ENCODE measurements around the gene GBA3. TPM values are rescaled to one million over a fixed set of nuclear protein-coding genes. Genes with fewer than 3 reads are reported as not detected.

GBA3 gene
- polyA plus RNA-seq, 1 donor from 2014 or later = not detected

DNA sequence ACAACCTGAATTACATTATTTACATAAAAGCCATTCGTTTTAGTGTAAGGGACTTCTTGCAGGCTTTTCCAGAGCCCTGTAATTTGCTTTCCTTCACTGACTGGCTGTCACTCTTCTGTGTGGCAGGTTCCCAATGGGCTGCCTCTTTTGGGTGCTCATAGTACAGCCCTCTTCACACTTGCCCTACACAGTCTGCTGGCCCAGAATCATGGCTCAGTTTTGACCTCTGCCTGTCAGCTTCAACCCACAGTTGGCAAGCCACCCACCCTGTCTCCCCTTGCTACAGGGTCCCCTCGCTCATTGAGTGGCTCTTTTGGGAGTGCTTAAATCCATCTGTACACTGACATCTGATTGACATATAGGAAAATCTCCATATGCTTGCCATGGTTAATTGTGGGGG is 97.9 kb downstream of the GBA3 start:
- Histone ChIP-seq H4K20me1 (ENCODE audit: insufficient read depth) (no peaks in the 10 kb centered on the region), H3K9me2 (ENCODE audit: insufficient read depth, low read length) (no peaks in the 10 kb centered on the region), H3F3A (ENCODE audit: insufficient read depth, low read length, poor library complexity, severe bottlenecking) (no peaks in the 10 kb centered on the region), H2AFZ (ENCODE audit: low read depth, low read length) (no peak overlapping the region), H3K36me3 (ENCODE audit: insufficient read depth, low read length) (no peaks in the 10 kb centered on the region), H3K79me2 (replicated peaks; ENCODE audit: insufficient read depth, low read length) (no peaks in the 10 kb centered on the region), H3K27ac (ENCODE audit: low read length) (no peak overlapping the region), H3K27me3 (ENCODE audit: insufficient read depth, low read depth, low read length) (no peaks in the 10 kb centered on the region), H3K9ac (ENCODE audit: low read length) (no peak overlapping the region), H3K9me3 (ENCODE audit: low read length) (no peaks in the 10 kb centered on the region), H3K4me3 (ENCODE audit: low read length) (no peak overlapping the region), H3K4me2 (ENCODE audit: low read length) (no peak overlapping the region)
- TF ChIP-seq TAF1 (IDR thresholded peaks at IDR 0.05; ENCODE audit: low read depth) = no peak

DNA sequence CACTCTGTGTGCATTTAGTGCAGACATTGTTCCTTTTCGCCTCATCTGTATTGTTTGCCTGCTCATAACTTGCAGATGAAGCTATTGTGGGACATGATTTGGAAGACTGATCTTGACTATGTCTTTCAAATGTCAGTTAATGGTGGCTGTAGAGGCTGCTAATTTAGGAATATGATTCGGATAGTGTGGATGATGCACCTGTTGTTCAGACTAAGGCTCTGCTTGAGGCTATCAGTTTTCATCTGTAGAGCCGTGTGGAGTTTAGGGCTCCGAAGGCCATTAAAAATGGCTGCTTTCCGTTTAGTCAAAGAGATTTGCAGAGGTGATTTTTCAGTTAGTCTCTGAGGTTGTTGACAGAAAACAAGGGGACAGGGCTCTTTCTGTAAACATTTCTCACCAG is 102.0 kb downstream of the GBA3 start:
- Histone ChIP-seq H3K27me3 (ENCODE audit: insufficient read depth, low read depth, low read length) (no peaks in the 10 kb centered on the region), H4K20me1 (ENCODE audit: insufficient read depth) (no peaks in the 10 kb centered on the region), H3K36me3 (ENCODE audit: insufficient read depth, low read length) (no peaks in the 10 kb centered on the region), H3K4me3 (ENCODE audit: low read length) (no peak overlapping the region), H3K79me2 (replicated peaks; ENCODE audit: insufficient read depth, low read length) (no peaks in the 10 kb centered on the region), H3K9ac (ENCODE audit: low read length) (no peak overlapping the region), H2AFZ (ENCODE audit: low read depth, low read length) (no peak overlapping the region), H3K4me2 (ENCODE audit: low read length) (no peak overlapping the region), H3K9me2 (ENCODE audit: insufficient read depth, low read length) (no peaks in the 10 kb centered on the region), H3K27ac (ENCODE audit: low read length) (no peak overlapping the region), H3K9me3 (ENCODE audit: low read length) (no peaks in the 10 kb centered on the region), H3F3A (ENCODE audit: insufficient read depth, low read length, poor library complexity, severe bottlenecking) (no peaks in the 10 kb centered on the region)
- TF ChIP-seq, protein P1, sequence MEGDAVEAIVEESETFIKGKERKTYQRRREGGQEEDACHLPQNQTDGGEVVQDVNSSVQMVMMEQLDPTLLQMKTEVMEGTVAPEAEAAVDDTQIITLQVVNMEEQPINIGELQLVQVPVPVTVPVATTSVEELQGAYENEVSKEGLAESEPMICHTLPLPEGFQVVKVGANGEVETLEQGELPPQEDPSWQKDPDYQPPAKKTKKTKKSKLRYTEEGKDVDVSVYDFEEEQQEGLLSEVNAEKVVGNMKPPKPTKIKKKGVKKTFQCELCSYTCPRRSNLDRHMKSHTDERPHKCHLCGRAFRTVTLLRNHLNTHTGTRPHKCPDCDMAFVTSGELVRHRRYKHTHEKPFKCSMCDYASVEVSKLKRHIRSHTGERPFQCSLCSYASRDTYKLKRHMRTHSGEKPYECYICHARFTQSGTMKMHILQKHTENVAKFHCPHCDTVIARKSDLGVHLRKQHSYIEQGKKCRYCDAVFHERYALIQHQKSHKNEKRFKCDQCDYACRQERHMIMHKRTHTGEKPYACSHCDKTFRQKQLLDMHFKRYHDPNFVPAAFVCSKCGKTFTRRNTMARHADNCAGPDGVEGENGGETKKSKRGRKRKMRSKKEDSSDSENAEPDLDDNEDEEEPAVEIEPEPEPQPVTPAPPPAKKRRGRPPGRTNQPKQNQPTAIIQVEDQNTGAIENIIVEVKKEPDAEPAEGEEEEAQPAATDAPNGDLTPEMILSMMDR (IDR thresholded peaks at IDR 0.05; ENCODE audit: poor library complexity, severe bottlenecking) = no peak
- TF ChIP-seq, protein P2, sequence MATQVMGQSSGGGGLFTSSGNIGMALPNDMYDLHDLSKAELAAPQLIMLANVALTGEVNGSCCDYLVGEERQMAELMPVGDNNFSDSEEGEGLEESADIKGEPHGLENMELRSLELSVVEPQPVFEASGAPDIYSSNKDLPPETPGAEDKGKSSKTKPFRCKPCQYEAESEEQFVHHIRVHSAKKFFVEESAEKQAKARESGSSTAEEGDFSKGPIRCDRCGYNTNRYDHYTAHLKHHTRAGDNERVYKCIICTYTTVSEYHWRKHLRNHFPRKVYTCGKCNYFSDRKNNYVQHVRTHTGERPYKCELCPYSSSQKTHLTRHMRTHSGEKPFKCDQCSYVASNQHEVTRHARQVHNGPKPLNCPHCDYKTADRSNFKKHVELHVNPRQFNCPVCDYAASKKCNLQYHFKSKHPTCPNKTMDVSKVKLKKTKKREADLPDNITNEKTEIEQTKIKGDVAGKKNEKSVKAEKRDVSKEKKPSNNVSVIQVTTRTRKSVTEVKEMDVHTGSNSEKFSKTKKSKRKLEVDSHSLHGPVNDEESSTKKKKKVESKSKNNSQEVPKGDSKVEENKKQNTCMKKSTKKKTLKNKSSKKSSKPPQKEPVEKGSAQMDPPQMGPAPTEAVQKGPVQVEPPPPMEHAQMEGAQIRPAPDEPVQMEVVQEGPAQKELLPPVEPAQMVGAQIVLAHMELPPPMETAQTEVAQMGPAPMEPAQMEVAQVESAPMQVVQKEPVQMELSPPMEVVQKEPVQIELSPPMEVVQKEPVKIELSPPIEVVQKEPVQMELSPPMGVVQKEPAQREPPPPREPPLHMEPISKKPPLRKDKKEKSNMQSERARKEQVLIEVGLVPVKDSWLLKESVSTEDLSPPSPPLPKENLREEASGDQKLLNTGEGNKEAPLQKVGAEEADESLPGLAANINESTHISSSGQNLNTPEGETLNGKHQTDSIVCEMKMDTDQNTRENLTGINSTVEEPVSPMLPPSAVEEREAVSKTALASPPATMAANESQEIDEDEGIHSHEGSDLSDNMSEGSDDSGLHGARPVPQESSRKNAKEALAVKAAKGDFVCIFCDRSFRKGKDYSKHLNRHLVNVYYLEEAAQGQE (IDR thresholded peaks at IDR 0.05; ENCODE audit: borderline replicate concordance) = no peak
- TF ChIP-seq EZH2 (IDR thresholded peaks at IDR 0.05; ENCODE audit: borderline replicate concordance, insufficient read depth, low read length, poor library complexity, severe bottlenecking) = no peak

DNA sequence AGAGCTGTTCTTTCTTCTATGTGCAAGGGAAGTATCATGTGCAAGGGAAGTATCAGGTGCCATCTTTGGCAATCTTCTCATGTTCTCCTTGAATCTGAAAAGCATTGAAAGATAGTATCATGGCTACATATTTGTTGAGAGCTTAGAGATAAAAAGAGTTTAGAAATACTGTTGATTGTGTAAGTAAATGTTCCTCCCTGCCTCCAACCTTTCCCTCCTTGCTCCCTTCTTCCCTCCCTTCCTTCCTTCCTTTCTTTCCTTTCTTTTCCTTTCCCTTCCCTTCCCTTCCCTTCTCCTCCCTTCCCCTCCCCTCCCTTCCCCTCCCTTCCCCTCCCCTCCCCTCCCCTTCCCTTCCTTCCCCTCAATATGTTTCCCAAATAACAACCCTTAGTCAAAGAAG is 108.7 kb downstream of the GBA3 start:
- H4K20me1 ChIP-seq (ENCODE audit: insufficient read depth) = no peaks in the 10 kb centered on the region
- no peak overlapping the region for H3K9ac ChIP-seq (ENCODE audit: low read length)
- H3K9me3 ChIP-seq (ENCODE audit: low read length) = no peaks in the 10 kb centered on the region
- no peaks in the 10 kb centered on the region for H3K27me3 ChIP-seq (ENCODE audit: insufficient read depth, low read depth, low read length)
- H3K79me2 ChIP-seq (replicated peaks; ENCODE audit: insufficient read depth, low read length) = no peaks in the 10 kb centered on the region
- TF ChIP-seq TAF1 (IDR thresholded peaks at IDR 0.05; ENCODE audit: low read depth) (no peak), POLR2AphosphoS5 (IDR thresholded peaks at IDR 0.05) (no peak), RAD21 (conservative IDR thresholded peaks at IDR 0.05) (no peak), EZH2 (IDR thresholded peaks at IDR 0.05; ENCODE audit: borderline replicate concordance, insufficient read depth, low read length, poor library complexity, severe bottlenecking) (no peak), SMC3 (conservative IDR thresholded peaks at IDR 0.05; ENCODE audit: poor library complexity) (no peak)
- TF ChIP-seq, protein P2 (IDR thresholded peaks at IDR 0.05; ENCODE audit: borderline replicate concordance) = no peak
- no peaks in the 10 kb centered on the region for H3K36me3 ChIP-seq (ENCODE audit: insufficient read depth, low read length)
- H2AFZ ChIP-seq (ENCODE audit: low read depth, low read length) = no peak overlapping the region
- H3K4me3 ChIP-seq (ENCODE audit: low read length) = no peak overlapping the region
- no peak overlapping the region for H3K27ac ChIP-seq (ENCODE audit: low read length)
- H3K4me2 ChIP-seq (ENCODE audit: low read length) = no peak overlapping the region
- H3K9me2 ChIP-seq (ENCODE audit: insufficient read depth, low read length) = no peaks in the 10 kb centered on the region
- H3F3A ChIP-seq (ENCODE audit: insufficient read depth, low read length, poor library complexity, severe bottlenecking) = no peaks in the 10 kb centered on the region
